Measurements from ENCODE around the gene CEPT1. TPM values are rescaled to one million over a fixed set of nuclear protein-coding genes. Genes with fewer than 3 reads are reported as not detected.

The CEPT1 gene
- total RNA-seq, 1 donor from 2014 or later, result 24.6 TPM

DNA sequence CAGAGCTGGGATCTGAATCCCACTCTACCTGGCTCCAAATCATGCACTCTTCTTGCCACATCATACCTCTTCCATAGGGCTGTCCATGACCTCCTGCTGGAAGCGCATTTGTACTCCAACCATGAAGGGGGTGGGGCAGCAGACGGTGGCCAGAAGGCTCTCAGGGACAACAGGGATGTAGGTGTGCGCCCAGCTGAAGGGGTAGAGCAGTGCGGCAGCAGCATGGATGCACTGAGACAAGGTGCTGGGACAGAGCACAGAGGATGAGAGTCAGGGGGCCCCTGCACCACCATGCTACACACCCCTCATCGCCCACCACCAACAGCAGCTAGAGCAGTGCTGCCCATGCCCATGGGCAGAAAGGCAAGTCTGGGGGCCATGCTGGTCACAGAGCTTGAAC, 52.1 kb downstream of the CEPT1 start:
- no peak for DNase-seq (ENCODE audit: low read depth)

DNA sequence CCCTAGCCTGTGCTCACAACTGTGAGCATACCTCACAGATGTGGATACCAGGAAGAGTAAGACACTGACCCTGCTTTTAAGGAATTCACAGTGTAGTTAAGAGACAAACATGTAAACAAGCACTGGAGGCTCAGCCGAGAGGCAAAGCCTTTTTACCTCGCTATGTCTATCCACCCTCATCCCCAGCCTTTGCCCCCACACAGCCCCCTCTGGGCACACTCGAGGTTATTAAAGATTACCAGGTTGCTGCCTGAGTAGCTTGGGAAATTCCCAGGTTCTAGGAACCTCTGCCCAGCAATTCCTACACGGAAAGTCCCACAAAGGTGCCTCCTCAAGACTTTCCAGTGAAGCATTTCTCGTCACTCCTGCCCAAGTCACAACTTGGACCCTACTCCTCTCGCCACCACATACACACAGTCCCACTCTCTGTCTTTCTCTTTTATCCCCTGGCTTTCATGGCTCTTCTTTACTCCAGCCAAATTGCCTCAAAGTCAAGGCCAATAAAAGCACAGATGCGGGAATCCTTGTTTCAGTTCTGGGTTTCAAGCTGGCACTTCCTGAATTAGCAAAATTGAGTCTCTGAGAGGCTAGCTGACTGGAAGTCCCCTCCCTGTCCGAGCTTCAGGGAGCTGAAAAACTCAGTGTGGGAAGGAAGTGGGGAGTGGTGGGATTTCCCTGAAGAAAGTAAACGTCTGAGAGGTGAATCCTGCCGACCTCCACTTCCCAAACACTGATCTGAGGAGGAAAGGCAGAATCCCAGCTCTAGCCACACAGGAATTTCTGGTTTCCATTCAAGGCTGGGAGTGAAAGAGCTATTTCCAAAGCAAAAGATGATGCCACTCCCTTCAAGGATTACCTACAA, 52.9 kb downstream of the CEPT1 start:
- DNase-seq (ENCODE audit: low read depth), result no peak

DNA sequence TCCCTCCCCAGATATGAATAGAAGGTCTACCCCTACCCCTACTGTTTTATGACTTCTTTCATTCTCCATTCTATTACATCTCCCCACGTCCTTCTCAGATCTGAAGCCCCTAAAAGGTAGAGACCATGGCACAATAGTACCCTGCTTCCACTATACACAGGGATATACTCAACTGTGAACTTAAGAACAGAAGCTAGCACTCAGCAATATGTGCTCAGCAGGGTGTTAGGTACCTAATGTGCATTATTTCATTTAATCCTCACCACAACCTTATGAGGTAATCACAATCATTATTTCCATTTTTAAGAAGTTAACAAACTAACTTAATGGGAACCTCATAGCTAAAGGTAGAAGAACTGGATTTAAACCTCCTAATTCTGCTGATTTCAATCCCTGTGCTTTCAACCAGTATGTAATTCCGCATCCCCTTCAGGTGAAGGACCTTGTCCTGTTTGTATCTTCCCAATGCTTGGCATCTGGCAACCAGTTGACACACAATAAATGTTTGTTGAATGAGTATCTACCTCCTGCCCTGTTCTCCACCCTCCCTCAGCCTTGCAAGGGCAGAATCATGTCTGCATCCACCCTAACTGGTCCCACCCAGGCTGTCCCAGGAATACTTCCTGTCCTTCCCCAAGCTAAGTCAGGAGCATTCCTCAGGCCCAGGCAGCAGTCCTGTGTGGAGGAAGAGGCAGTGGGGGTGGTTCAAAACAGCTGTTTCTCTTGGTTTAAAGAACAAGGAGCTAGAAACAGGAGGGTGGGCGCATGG, 53.9 kb downstream of the CEPT1 start:
- DNase-seq (ENCODE audit: low read depth), result no peak

DNA sequence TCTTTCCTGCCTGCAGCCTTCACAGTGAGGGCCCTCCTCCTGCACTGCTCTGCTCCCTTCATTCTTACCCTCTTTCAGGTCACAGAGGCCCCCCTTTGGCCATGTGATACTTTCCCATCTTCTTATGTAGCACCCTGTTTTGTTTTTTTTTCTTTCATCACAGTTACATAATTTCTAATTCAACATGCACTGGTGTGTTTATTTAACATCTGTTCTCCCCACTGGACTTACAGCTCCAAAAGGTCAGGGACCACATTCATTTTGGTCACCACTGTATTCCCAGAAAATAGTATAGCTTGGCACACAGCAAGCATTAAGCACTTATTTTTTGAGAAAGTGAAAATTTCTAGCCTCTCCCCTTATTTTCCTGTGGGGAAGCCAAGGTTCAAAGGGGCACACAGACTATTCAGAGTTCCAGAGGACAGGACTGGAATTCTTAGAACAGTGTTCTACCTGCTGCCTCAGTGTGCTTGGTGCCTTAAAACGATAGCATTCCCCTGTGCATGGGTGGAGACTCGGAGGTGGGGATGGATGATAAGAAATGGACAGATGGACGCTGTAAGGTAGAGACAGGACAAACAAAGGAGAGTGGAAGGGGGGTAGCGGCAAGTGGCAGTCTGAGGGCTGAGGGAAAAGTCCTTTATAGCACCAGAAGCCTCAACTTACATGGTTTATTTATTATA, 55.1 kb downstream of the CEPT1 start:
- DNase-seq (ENCODE audit: low read depth), result no peak

DNA sequence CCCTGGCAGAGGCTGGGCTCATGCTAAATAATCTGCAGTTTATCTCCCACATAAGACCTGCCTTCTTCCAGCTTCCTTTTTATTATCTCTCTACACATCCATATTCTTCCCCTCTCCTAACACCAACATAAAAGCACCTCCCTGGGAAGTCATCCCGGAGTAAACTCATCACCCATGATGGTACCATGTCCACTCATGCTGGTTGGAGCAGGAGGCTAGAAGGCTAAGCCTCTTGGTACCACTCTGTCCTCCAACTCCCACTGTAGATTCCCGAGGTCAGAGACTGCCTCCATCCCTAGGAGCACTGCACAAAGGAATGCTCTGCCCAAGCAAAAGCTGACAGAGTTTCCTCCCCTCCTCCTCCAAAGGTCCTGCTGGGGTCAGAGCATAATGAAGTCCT, 56.2 kb downstream of the CEPT1 start:
- DNase-seq (ENCODE audit: low read depth), result no peak

DNA sequence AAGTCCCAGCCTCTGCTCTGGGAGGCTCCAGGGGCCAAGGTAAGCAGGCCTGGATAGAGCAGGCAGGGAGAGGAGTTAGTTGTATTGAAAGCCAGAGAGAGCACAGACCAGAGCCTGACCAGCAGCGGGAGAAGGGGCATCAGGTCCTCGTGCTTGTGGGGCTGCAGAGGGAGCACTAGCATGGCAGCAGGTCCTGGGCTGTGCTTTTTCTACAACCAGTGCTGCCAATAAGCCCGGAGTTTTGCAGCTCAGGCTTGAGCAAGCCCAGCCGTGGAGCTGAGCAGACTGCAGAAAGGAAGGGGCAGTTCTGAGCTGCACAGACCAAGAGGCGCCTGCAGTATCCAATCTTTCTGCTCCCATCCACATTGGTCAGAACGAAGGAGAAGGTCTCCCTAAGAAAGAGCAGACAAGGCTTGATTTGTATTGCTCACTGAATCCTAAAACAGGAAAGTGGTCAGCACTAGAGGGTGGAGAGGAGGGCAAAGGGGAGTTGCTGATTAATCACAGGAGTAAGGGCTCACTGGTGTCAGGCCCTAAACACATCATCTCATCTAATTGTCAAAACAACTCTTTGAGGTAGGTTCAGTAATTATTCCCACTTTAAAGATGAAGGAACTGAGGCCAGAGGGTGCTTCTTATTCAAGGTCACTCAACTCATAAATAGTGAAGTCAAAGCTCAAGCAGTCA, 57.7 kb downstream of the CEPT1 start:
- no peak for DNase-seq (ENCODE audit: low read depth)

DNA sequence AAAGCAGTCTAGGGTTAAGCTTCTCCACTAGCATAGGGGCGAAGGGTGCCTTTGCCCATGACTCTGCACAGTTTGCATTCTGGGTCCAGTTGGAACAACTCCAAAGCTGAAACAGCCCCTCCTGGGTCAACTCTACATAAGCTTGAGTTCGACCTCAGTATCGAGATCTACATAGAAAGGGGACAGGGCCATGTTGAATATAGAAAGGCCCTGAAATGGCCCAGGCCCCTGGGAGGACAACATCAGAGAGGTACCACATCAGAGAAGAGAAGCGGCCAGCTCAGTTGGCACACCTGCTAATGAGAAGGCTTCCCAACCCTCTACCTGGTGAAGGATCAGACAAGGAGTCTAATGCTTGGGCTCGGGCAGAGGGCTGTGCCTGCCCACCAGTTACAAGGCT, 58.8 kb downstream of the CEPT1 start:
- DNase-seq (ENCODE audit: low read depth), result no peak

DNA sequence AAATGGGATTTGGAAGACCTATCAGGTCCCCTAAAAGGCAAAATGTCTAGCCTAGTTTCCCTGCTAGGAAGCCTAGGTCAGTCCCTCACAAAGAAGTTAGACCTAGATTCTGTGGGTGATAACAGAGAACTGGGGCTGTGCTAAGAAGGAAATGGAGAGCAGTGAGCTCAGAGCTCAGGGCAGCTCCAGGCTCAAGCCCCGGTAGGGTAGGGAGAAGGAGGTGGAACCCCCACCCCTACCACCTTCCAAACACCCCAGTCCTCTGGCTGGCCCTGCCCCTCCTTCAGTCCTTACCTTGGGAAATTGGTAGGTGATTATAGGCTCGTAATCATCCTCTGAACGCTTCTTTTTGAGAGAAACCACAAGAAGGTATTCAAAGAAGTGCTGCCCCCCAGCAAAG, 59.3 kb downstream of the CEPT1 start:
- no peak for DNase-seq (ENCODE audit: low read depth)

DNA sequence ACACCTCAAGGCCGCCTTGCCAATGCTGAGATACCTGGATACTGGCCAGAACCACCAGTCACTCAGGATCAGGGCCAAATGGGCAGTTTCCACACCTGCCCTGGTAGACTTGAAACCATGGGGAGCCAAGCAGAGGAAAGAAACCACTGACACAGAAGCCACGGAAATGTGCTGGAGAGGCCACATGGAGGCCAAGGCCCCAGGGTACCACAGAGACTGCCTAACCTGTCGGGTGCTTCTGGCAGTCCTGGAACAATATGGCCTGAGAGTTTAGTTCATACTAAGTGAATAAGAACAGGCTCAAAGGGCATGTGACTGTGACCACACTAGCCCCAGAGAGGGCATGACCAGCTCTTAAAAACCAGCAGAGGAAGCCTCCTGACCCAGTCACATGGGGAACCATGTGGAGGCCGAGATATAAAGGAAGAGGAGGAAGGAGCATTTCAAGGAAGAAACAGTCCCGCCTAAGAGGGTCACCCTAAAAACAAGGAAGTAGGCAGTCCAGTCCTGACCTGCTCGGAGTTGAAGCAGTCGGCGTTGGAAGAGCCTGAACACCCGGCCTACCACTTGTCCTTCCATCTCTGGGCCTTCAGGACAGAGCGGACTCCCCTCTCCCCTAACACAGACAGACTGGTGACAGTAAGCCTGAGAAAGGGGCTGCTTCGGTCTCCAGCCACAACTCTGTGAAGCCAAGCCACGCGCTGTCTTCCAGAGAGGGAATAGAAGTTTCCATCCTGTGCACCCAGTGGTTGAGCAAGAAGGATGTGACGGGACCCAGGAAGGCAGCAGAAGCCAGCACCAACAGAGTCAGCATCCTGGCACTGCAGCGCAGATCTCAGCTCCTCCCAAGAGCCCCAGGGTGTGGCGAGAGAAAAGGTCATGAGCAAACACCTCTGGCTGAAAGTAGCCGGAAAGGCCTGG, 60.1 kb downstream of the CEPT1 start, which contains the start of gene DENND2D:
DENND2D (minus strand) TSS at position 766 of the 921 bp plus-strand sequence; CDS start at position 579, 187 bp downstream.
- peak; percentile 45 for DNase-seq (ENCODE audit: low read depth)

DNA sequence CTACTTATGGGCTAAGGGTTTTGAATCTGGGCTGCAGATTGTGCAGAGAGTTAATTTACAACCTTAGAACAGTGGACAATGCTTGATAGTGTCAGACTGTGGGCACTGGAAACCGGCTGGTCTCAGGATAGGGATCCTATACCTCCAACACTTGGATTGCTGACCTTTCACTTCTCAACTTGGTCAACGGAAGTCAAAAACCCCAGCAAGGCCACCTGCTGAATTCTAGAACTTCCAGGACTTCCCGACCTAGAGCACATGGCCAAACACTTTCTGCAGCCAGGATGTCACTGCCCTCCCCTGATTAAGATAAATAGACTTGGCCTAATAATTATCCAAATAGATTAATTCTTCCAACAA, 60.8 kb downstream of the CEPT1 start:
- DNase-seq (ENCODE audit: low read depth), result no peak

DNA sequence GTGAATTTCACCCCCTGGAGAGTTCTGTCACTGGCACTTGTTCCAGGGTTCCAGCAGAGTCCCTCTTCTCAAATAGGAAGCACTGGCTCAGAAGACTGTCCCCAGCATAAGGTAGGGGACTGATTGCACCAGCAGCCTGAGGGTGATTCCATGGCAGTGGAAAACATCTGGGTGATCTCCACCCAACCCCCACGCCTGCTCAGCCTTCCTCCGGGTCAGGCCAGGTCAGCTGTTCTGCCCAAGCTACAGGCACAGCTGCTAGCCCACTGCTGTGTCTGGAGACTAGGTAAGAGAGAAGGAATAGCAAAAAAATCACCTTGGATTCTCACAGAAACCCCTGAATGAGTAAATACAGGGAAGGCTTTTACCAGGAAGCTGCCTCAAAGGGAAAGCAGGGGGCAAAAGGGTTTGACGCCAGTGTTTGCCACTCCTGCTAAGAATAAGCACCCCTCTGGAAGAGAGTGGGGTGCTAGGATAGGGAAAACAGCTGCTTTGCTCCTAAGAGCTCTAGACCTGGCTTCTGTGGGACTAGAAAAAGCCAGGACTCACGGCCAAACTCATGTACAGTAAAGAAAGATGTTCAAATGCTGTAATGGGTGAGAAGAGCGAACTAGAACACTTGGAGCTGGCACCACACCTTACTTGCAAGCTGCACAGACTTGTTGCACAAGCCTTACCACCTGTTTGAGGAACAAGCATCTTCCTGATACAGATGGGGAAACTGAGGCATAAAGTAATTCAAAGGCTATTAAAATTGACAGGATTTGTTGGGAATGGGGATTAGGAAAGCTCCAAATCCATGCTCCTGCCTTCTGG, 61.5 kb downstream of the CEPT1 start:
- no peak for DNase-seq (ENCODE audit: low read depth)

DNA sequence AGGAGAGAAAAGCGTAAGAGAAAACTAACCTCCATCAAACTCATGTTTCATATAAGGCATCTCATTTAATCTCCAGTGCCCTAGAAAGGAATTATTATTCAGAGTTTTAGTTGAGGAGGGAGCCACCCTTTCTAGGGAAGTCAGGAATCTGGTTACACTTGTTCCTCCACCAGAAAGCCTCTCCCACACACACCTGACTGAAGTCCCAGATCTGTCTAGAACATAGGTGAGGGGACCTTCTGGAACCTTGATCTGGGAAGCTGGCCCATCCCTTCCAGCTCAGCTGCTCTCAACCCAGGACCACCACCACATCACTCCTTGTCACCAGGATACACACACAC, 62.3 kb downstream of the CEPT1 start:
- DNase-seq (ENCODE audit: low read depth), result no peak

DNA sequence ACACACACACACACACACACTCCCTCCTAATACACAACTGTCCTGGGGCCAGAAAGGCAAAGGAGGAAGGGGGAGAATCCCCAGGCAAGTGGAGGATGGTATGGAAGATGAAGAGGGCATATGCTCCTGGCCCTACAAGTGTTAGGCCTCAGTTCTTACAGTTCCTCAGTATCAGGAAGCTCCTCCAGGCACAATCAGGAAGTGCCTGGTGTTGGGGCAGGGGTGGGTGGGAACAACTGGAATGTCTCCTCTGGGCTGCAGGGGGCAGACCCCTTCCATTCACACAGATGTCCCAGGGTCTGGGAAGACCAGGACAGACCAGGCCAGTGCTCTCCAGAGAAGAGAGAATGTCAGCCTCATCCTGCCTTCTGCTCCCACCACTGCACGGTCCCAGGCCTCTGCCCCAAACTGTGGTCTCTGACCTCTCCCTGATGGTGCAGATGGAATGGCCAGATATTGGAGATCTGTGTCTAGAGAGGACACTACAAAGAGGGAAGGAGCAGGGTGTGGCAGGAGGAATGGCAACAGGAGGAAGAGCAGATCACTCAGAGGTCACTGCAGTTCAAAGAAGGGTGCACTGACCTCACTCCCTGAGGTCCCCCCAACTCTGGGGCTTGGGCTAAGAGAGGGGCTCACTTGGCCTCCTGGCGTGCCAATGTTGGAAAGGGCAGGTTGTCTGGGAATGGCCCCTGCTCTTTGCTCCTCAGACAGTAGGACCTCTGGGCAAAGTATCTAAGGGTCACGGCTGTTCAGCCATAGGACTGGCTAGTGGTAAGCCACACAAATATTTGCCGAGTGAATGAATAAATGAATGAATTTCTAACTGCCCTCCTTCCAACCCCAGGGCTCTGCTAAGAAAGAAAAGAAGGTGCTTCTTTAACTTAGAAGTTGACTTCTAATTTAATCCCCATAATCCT, 62.9 kb downstream of the CEPT1 start:
- DNase-seq (ENCODE audit: low read depth), result no peak

DNA sequence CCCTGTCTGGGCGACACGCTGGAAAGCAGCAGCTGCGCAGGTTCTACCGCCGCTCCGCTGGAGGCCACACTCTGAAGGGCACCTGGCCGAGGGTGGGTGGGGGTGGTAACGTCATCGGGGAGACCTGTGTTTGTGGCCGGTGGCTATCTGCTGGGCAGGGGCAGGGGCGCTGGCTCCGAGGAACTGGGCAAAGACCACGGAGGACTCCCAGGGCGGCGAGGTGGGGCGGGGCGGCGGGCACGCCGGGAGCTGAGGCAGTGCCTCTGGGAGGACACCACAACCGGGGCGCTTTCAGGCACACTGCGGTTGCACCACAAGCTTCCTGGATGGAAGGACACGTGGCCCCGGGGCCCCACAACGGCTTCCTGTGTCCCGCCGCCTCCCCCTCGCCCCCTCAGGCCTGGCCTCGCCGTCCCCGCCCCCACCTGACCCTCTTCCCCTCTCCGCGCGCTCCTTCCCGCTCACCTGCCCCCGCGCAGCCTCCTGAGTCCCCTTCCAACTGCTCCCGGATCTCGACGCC, 63.7 kb downstream of the CEPT1 start:
- no peak for DNase-seq (ENCODE audit: low read depth)

DNA sequence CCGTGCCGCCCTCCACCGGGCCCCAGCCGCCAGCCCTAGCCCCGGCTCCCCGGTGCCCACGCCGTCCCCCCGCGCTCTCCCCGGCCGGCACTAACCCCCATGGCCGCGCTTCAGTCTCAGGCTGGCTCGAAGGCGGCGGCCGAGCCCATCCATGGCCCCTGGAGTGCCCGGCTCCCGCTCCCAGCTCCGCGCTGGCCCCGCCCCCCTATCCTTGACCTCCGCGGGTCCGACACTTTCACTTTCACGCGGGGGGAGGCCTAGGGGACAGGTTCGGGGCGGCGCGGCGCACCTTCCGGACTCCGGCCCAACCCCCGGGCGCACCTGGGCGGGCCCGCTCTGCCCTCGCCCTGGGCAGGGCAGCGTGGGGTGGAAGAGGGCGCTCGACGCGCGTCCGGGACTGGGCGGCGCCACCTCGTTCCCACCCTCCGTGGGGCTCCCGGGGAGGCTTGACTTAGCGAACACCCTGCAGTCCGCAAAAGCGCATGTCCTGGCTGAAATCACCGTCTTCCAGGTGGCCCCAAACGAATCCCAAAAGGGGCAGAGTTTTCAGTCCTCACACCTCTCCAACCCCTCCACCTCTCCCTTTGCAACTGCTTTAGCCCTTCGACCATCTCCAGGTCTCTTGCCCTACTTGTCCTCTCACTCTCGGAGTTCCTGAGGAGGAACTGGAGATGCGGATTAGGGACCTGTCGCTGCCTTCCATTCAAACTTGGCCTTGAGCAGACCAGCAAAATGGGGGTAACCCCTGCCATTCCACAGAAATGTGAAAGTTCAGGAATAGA, 64.4 kb downstream of the CEPT1 start:
- no peak for DNase-seq (ENCODE audit: low read depth)

DNA sequence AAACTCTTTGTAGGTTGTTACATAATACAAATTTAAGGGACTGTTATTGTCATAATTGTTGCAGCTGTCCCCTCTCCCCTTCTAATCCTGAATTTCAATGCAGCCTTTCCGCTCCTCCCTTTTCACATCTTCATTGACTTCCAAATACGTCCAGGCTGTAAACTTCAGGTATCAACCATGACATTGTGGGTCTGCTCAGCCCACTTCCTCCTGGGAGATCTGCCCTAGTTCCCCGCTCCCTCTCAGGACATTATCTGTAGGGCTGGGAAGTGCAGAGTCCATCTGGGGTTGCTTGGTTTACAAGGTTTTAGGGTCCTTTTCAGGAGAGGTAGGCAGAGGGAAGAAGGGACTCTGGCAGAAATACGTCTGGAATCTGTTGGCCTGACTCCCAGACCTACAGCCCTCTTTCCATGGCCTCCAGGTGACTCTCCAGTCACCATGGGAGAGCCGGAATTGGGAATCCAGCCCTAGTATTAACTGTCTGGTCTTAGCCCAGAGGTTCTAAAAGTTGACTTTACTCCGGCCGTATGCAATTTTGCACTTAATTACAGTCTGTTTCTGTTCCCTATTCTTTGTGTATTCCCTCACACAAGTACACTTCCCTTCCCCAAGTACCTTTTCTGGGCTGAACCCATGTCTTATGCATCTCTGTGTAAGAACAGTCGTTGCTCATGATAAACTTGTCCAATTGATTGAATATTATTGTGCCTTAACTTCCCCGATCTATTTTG, 65.1 kb downstream of the CEPT1 start:
- DNase-seq (ENCODE audit: low read depth), result no peak

DNA sequence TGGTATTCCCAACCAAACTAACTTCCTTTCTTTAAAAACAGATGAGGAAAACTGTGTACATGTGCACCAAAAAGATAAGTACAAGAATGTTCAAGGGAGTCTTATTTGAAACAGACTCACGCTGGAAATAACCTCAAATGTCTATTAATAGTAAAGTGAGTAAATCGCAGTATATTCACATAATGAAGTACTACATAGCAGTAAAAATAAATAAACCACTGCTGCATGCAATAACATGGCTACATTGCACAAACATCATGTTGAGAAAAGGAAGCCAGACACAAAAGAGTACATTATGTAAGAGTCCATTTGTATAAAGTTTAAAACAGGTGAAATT, 65.7 kb downstream of the CEPT1 start:
- no peak for DNase-seq (ENCODE audit: low read depth)

Data from myocyte (in vitro differentiated cells).